Eye (tissue), 1 donor: ENCODE data around the gene LYPD6B.

Experiments used
- DNase-seq: peaks from one replicate; pipeline ENCODE4 v3.0.0-alpha.2; 2015

LYPD6B gene

GRCh38 chr2:149080099-149080498, 41.6 kb downstream of the LYPD6B start:
- DNase-seq: no peak

DNA sequence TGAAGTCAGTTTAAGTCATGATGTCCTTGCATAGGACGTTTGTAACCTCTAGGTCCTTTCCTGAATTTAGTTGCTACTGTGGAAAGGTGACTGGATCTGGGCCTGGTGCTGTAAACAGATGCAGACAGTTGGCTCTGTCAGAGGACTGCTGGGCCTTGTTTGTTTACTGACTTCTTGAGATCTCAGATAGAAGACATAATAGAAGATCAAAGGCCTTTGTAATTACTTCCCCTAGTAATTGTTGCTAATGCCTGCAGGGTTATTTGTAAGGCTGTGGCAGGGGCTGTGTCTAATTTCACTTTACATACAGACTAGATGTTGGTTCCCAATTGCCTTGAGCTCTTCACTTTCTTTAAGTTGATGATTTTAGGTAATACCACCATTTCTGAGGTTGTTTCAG, 42.5 kb downstream of the LYPD6B start:
- no peak for DNase-seq

DNA sequence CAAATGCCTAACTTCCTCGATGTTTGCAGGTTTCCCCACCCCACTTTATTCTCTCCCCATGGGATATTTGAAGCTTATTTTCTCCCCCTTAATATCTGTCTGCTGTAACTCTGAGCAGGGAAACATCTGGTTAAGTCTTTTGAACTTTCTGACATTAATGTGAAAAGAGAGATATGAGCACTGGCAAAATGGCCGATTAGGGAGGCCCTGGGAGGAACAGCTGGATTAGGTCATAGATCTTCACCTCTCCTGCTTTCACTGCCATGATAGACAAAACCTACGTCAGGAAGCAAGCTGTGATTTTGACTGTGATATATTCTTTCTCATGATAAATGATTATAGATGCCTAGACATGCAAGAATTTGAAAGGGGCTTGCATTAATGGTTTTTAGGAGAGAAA, 43.6 kb downstream of the LYPD6B start:
- DNase-seq: peak; percentile 43

GRCh38 chr2:149082735-149083134, 44.2 kb downstream of the LYPD6B start:
- no peak for DNase-seq

GRCh38 chr2:149084924-149085795, 46.7 kb downstream of the LYPD6B start:
- DNase-seq: no peak

- no peak for DNase-seq
Measured at GRCh38 chr2:149087751-149088150, 49.3 kb downstream of the LYPD6B start.

GRCh38 chr2:149089068-149089467, 50.6 kb downstream of the LYPD6B start:
- DNase-seq: no peak

DNA sequence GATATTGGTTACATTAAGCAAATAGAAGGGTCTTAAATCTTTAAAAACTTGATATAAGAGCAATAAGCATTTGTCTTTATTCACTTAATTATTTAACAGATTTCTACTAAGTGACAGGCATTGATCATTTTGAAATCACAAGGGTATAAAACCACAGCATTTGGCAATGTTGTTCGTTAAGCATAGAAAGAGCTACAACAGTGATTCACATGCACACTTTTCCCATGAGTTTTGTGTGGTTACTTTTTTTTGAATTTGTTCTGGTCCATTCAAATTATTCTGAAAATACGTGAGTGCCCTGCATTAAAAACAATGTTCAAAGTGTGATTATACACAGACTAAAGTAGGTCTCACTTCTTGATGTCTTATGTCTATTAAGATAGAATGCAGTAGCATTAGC, 52.2 kb downstream of the LYPD6B start:
- no peak for DNase-seq

DNA sequence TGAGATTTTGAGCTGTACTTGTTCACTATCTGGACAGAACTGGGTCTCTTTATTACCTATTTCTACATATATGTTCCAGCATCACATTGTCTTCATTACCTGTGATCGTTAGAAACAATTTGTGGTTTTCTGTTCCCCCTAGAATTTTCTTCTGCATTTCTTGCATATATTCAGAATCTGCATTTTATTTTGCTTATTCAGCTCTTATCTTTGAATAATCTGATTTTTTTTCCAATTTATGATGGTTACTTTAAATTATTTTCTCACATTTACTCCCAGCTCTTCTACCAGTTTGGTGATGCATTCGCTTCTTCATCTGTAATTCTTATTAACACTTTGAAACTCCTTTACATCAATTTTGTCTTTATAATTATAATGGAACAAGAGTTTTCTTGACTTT, 55.1 kb downstream of the LYPD6B start:
- no peak for DNase-seq

DNA sequence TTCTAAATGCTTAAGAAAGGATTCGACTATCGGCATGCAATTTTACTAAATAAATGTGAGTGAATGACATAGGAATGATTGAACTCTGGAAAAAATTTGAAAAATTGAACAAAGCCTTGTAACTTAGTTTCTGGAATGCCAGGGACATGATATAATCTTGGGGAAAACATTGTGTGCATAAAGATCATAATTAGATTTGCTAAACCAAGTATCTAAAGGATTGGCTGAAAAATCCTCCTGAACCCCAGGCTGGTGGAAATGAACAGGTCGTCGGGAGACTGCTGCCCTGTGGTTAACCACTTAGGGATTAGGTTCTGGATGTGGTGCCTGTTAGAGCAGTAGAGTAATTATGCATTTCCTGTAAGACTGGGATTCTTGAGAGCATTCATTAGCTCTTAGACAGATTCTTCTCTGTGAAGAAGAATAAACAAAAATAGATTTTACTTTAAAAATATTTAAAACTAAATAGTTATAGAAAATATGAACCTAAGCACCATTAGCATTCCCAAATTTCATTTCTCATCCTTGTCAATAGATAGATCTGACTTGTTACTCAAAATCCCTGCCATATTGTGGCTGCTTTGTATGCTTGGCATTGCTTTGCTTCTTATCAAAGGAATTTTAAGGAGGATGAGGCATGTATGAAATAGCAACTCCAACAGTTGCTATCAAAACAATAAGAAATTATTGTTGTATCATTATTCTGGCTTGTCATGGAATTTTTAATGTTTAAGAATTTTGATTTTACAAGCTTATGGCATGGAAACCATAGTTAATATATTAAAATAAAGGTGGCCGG, 55.9 kb downstream of the LYPD6B start:
- no peak for DNase-seq

GRCh38 chr2:149098701-149099100, 60.2 kb downstream of the LYPD6B start:
- peak; percentile 79 for DNase-seq

DNA sequence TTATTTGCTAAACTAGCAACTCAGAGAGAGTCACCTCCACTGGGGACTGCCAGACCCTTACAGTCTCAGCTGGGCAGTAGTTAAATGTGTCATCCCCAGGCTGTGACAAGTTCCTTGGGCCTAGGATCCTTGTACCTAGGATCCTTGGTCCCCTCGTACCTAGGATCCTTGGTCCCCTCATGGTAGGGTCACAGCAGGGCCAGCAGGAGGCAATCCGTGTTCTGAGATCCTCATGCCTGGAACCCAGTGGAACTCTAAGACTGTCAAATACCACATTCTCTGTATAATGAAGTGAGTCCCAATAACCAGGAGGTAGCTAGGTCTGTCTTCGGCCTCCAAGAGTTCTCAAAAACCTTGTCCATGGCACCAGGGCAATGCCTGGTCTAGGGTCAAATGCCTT, 60.8 kb downstream of the LYPD6B start:
- DNase-seq: no peak

DNA sequence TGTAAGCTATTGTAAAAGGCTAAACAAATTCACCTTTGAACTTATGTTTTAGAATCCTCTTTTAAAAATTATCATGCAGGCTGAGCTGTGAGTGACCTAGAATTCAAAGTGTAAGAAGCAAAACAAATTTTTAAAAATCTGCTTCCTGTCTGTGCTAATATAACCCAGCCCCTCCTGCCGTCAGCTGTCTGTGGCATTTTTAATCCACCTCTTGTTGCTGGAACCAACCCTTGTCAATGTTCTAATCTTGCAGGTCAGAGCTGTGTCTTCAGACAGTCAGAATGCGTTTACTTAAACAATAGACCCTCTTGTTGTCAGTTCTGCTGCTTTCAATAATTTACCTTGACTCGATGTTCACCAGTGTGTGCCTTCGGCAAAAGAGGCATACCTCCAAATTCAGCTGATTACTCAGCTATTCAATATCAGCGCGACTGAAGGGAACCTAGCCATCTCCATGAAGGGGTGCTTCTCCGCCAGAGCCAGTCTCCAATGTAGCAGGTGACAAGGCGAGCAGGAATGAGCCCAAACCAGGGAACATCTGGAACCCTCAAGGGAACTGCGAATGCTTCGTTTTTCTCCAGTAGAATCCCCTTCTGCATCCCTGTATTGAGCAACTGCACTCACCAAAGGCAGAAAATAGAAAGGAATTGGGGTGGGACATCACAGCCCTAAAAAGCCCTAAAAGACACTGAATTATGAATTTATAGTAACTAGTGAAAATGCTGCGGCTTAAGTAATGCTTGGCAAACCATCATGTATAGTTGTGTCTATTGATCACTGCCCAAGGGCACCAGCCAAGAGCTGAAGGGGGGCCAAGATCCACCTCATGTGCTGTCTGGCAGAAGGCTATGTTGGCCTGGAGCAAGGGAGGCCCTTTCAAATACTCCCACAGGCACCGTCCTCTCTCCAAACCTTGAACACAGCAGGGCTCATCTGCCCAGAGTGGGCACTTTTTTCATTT, 62.5 kb downstream of the LYPD6B start:
- DNase-seq: no peak

GRCh38 chr2:149101818-149102217, 63.3 kb downstream of the LYPD6B start:
- no peak for DNase-seq

GRCh38 chr2:149103081-149103620, 64.7 kb downstream of the LYPD6B start:
- no peak for DNase-seq

DNA sequence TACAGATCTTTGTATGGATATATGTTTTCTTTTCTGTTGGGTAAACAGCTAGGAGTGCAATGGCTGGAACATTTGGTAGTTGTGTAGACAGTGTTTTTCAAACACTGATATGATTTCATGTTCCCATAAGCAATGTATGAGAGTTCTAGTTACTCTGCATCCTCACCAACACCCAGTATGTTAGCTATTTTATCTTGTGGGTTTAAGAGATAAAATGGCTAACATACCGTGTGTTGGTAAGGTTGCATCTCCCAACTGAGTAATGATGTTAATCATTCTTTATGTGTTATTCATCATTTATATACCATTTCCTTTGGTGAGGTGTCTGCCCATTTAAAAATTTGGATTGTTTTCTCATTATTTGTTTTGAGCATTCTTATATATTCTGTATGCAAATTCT, 65.7 kb downstream of the LYPD6B start:
- DNase-seq: no peak

DNA sequence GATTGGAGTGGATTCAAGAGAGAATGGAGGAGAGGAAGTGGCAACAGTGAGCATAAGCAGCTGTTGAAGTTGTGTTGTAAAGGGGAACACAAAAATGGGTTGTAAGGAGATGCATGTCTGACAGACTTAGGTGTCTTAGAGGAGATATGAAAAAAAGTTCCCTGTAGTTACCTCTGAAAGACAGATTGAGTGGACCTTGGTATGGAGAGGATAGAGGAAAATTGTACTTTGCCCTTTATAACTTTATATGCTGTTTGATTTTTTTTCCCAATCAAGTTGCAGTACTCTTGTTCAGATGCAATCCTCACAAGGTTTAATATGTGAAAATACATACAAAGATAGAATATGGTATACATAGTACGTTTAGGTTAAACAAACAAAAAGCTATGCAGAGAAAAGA, 73.6 kb downstream of the LYPD6B start:
- no peak for DNase-seq

- no peak for DNase-seq
Measured at GRCh38 chr2:149112713-149113112, 74.2 kb downstream of the LYPD6B start.

DNA sequence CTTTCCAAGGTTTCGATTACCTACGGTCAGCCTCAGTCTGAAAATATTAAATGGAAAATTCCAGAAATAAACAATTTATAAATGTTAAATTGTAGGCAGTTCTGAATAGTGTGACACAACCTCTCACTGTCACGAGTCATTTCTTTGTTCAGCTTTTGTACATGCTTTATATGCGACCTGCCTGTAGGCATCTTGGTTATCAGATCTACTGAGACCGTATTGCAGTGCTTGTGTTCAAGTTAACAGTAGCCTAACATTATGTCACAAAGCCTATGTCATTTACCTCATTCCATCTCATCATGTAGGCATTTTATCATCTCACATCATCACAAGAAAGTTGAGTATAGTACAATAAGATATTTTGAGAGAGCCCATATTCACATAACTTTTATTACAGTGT, 77.3 kb downstream of the LYPD6B start:
- DNase-seq: no peak

GRCh38 chr2:149119368-149119767, 80.9 kb downstream of the LYPD6B start:
- no peak for DNase-seq

- peak; percentile 31 for DNase-seq
Measured at GRCh38 chr2:149122516-149122915, 84.0 kb downstream of the LYPD6B start.

- no peak for DNase-seq
Measured at GRCh38 chr2:149125031-149125725, 86.7 kb downstream of the LYPD6B start.
